ENCODE data around the gene DYNC1H1. TPM values are rescaled to one million over a fixed set of nuclear protein-coding genes. Genes with fewer than 3 reads are reported as not detected.

DYNC1H1 gene
- total RNA-seq (2014; rRNA removed; shearing (Covaris generic)): 1,235 and 1,394 TPM in 2 replicates
- polyA plus RNA-seq (2014; cell fraction: nucleus; rRNA removed): 916 and 1,245 TPM in 2 replicates

- DNase-seq (ENCODE audit: extremely low read depth, low read depth): peak; percentile 88
Observed at GRCh38 chr14:101964297-101965180, at the start of gene DYNC1H1. TSS of gene DYNC1H1 (plus strand) at chr14:101964573. CDS start at chr14:101964692, 119 bp downstream.

GRCh38 chr14:101915871-101916815, 48.2 kb upstream of the DYNC1H1 start:
- no peak for DNase-seq (ENCODE audit: extremely low read depth, low read depth)

- DNase-seq (ENCODE audit: extremely low read depth, low read depth): no peak
Observed at GRCh38 chr14:101916816-101917412, 47.5 kb upstream of the DYNC1H1 start.

- DNase-seq (ENCODE audit: extremely low read depth, low read depth): no peak
Observed at GRCh38 chr14:101917413-101918017, 46.9 kb upstream of the DYNC1H1 start.

DNA sequence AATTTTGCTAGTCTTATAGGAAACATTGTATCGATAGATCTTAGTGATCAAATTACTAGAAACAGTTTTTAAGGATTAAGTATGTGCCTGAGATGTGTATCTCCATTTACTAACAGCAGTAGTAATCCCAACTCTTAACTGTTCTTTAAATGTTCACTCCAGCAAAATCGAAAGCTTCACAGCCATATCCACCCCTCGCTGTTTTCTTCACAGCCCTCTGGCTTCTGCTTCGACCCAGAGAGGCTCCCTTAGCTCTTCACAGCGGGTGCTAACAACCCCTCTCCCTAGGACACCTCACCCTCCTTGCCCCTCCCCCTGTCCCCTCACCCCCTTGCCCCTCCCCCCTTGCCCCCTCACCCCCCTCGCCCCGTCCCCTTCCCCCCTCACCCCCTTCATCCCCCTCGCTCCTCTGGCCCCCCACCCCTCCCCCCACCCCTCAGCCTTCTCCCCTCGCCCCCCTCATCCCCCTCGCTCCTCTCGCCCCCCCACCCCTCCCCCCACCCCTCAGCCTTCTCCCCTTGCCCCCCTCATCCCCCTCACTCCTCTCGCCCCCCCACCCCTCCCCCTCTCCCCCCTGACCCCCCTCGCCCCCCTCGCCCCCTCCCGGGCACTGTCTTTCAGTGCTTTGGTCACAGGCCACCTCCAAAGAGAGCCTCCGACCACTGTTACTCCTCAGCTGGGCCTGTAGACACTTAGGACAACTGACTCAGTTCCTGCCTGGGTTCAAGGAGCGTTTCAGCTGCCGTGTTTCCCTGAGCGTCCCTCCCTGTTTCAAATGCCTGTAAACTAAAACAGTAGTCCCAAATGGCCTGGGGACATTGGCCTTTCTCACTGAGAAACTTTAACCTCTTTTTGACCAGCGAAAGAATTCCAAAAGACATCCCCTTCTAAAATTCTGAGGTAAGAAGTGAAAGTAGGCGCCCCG, 46.0 kb upstream of the DYNC1H1 start:
- no peak for DNase-seq (ENCODE audit: extremely low read depth, low read depth)

DNA sequence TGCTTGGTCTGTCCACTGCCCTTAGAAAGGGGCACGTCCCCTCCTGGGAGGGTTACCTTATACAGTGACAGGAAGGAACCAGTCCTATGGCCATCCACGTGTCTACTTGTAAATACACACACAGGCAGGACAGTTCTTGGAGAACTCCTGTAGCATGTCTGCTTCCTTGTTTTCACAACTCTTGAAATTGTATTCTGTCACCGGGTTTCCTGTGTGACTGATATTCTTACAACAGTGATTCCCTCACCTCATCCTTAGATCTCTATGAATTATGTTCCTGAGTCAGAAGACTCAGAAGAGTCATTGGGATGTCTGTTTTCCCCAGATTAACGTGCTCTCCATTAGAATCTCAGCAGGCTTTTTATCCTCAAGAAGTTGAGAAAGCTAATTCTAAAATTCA, 44.1 kb upstream of the DYNC1H1 start:
- no peak for DNase-seq (ENCODE audit: extremely low read depth, low read depth)

DNA sequence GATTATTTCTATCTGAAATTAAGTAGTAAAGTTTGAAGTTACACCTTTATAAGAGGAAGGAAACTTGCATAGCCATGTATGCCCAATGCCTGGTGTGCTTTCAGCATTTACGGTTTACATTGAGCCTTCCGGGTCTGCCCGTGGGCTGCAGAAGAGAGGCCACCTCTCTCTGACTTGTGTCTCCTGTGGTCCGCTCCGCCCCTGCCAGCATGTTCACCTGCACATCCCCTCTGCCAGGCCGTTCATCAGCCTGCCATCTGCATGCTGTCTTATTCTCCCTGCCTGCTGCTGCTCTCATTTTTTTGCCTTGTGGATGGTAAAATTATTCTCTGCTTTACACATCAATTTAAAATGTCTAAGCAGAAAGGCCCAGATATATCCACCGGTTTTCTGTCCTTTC, 41.5 kb upstream of the DYNC1H1 start:
- DNase-seq (ENCODE audit: extremely low read depth, low read depth): no peak

- DNase-seq (ENCODE audit: extremely low read depth, low read depth): no peak
Observed at GRCh38 chr14:101925152-101925551, 39.2 kb upstream of the DYNC1H1 start.

GRCh38 chr14:101926085-101926484, 38.3 kb upstream of the DYNC1H1 start:
- no peak for DNase-seq (ENCODE audit: extremely low read depth, low read depth)

GRCh38 chr14:101926620-101927019, 37.8 kb upstream of the DYNC1H1 start:
- DNase-seq (ENCODE audit: extremely low read depth, low read depth): no peak

- DNase-seq (ENCODE audit: extremely low read depth, low read depth): no peak
Observed at GRCh38 chr14:101927859-101928258, 36.5 kb upstream of the DYNC1H1 start.

- no peak for DNase-seq (ENCODE audit: extremely low read depth, low read depth)
Observed at GRCh38 chr14:101928415-101928841, 35.9 kb upstream of the DYNC1H1 start.

GRCh38 chr14:101929096-101929495, 35.3 kb upstream of the DYNC1H1 start:
- no peak for DNase-seq (ENCODE audit: extremely low read depth, low read depth)

DNA sequence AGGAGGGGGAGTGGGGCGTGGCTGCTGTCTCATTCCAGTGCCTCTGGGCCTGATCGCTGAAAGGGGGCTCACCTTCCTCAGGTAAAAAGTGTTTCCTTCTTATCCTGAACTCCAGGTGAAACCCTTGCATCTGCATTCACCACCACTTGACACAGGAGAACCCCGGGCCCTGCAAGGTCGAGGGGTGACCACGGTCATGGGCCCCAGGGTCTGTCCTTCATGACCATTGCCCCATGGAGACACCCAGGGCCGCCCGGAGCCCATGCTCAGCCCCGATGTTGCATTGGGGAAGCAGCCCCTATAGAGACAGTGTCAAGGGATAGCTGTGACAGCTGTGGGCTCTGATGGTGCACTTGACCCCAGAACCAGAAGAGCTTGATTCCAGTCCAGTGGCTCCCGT, 34.4 kb upstream of the DYNC1H1 start:
- no peak for DNase-seq (ENCODE audit: extremely low read depth, low read depth)

DNA sequence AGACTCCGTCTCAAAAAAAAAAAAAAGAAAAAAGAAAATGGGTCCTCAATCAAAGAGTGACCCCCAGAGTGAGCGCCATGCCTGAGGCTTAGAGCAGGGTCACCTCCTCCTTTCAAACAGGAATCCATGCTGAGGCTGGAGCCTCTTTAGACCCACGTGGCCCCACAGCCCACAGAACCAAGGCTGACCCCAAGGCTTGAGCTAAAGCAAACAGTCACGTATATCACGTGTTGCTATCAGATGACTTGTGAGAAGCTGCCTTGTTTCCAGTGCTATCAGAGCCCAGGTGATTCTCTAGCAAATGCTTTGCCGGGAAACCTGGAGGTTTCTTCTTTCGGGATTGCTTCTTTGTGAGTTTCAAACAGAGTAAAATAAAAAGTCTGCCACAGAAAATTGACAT, 31.7 kb upstream of the DYNC1H1 start:
- DNase-seq (ENCODE audit: extremely low read depth, low read depth): no peak

DNA sequence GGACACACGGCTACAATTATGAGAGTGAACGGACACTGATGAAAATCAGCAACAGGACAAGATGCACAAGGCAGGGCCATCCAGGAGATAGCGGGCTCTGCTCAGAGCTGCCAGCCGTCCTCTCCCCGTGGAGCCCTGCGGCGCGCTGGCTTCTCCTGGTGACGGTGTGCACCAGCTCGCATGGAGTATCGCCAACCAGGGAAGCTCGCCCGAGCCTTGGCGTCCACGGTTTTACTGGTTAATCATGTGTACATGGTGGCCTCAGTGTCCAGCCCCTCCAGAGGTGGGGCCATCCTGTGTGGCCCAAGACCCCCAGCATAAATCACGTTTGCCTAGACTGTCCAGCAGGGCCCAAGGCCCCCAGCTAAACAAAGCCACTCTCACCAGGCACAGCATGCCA, 31.2 kb upstream of the DYNC1H1 start:
- no peak for DNase-seq (ENCODE audit: extremely low read depth, low read depth)

GRCh38 chr14:101934601-101935150, 29.7 kb upstream of the DYNC1H1 start:
- DNase-seq (ENCODE audit: extremely low read depth, low read depth): no peak

DNA sequence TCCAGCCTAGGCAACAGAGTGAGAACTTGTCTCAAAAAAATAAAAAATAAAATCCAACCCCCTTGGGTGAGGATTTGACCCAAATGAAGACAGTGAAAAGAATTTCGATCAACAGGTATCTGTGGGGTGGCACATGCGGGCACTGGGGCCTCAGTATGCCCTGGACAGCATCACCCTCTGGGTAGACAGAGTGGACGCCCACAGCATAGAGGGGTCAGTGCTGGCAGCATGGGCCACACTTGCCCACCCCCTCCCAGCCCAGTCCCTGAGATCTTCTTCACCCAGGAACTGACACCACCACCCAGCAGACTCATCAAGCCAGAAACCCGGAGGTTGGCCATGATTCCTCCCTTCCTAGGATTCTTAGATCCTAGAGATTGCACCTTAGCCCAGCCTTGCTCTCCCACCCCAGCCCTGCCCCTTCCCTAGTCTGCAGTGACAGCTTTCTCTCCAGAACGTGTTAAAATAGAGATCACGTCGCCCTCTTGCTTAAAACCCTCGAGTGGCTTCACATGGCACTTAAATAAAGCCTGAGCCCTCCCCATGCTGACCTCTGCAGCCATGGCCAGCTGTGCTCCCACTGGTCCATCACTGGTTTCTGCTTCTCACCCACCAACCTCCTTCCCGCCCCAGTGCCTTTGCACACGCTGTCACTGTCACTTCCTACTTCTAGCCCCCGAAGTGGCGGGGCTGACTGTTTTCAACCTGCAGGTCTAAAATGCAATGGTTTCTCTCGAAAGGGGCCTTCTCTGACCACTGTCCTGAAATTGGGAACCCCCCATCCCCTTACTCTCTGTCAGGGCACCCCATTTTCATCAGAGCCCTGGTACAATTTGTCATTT, 26.2 kb upstream of the DYNC1H1 start:
- no peak for DNase-seq (ENCODE audit: extremely low read depth, low read depth)

Data from NCI-H460 (cell line).